H9 (cell line): ENCODE results near the gene SLC8B1. TPM values are rescaled to one million over a fixed set of nuclear protein-coding genes. Genes with fewer than 3 reads are reported as not detected.
A peak's percentile ranks its signal among the peaks of the same experiment; 100 is the strongest.

Source experiments
- DNase-seq: peaks from one replicate; pipeline ENCODE4 v3.0.0-alpha.2; 2017
- H2AFZ ChIP-seq: one replicate; pipeline ENCODE4 v1.6.1; 2013; ENCODE audit warnings: mild to moderate bottlenecking, low read length, control low read depth, moderate library complexity
- H2AK5ac ChIP-seq: 2 replicates; pipeline ENCODE4 v1.6.1; 2013; ENCODE audit warnings: low read length, control low read depth, mixed read lengths; ENCODE audit not compliant: insufficient read length
- H2BK120ac ChIP-seq: one replicate; pipeline ENCODE4 v1.6.1; 2013; ENCODE audit warnings: low read depth, mild to moderate bottlenecking, low read length, control low read depth, inconsistent platforms; ENCODE audit not compliant: poor library complexity, severe bottlenecking
- H2BK12ac ChIP-seq: 2 replicates; pipeline ENCODE4 v1.6.1; 2013; ENCODE audit warnings: low read length, control low read depth, mixed read lengths, low read depth; ENCODE audit not compliant: insufficient read length
- H2BK15ac ChIP-seq: 2 replicates; pipeline ENCODE4 v1.6.1; 2013; ENCODE audit warnings: low read depth, low read length, control low read depth
- H2BK20ac ChIP-seq: one replicate; pipeline ENCODE4 v1.6.1; 2013; ENCODE audit warnings: low read depth, mild to moderate bottlenecking, low read length, control low read depth, inconsistent platforms; ENCODE audit not compliant: poor library complexity, severe bottlenecking
- H2BK5ac ChIP-seq: 2 replicates; pipeline ENCODE4 v1.6.1; 2013; ENCODE audit warnings: low read length, control low read depth, mixed read lengths; ENCODE audit not compliant: insufficient read length
- H3K14ac ChIP-seq: 2 replicates; pipeline ENCODE4 v1.6.1; 2013; ENCODE audit warnings: low read length, control low read depth; ENCODE audit not compliant: insufficient read depth
- H3K18ac ChIP-seq: 2 replicates; pipeline ENCODE4 v1.6.1; 2013; ENCODE audit warnings: low read depth, mild to moderate bottlenecking, mixed read lengths, low read length, control low read depth; ENCODE audit not compliant: insufficient read length
- H3K23ac ChIP-seq: 2 replicates; pipeline ENCODE4 v1.6.1; 2013; ENCODE audit warnings: low read length, control low read depth, mixed read lengths, low read depth; ENCODE audit not compliant: insufficient read length
- H3K23me2 ChIP-seq: 2 replicates; pipeline ENCODE4 v1.6.1; 2013; ENCODE audit warnings: low read depth, mild to moderate bottlenecking, mixed read lengths, low read length, control low read depth; ENCODE audit not compliant: insufficient read length, poor library complexity, severe bottlenecking
- H3K27ac ChIP-seq: 2 replicates; pipeline ENCODE4 v1.5.1; 2013; ENCODE audit warnings: low read length, control low read depth, mixed read lengths, low read depth; ENCODE audit not compliant: insufficient read length
- H3K27me3 ChIP-seq: 2 replicates; pipeline ENCODE4 v1.6.1; 2013; ENCODE audit warnings: low read length, control low read depth, inconsistent platforms; ENCODE audit not compliant: insufficient read depth
- H3K4ac ChIP-seq: 2 replicates; pipeline ENCODE4 v1.6.1; 2013; ENCODE audit warnings: low read depth, mild to moderate bottlenecking, control low read depth, inconsistent platforms, low read length, moderate library complexity
- H3K4me1 ChIP-seq: 2 replicates; pipeline ENCODE4 v1.6.1; 2013; ENCODE audit warnings: low read length, control low read depth, inconsistent platforms; ENCODE audit not compliant: insufficient read depth
- H3K4me2 ChIP-seq: 2 replicates; pipeline ENCODE4 v1.6.1; 2013; ENCODE audit warnings: low read length, control low read depth, mixed read lengths; ENCODE audit not compliant: insufficient read length, insufficient read depth
- H3K56ac ChIP-seq: 2 replicates; pipeline ENCODE4 v1.6.1; 2013; ENCODE audit warnings: low read depth, mild to moderate bottlenecking, mixed read lengths, low read length, control low read depth; ENCODE audit not compliant: insufficient read length
- H3K79me1 ChIP-seq: 2 replicates; pipeline ENCODE4 v1.6.1; 2013; ENCODE audit warnings: low read depth, mild to moderate bottlenecking, moderate library complexity, low read length, control low read depth, inconsistent platforms; ENCODE audit not compliant: insufficient read depth, poor library complexity, severe bottlenecking
- H3K79me2 ChIP-seq: 2 replicates; pipeline ENCODE4 v1.6.1; 2013; ENCODE audit warnings: low read length, control low read depth, inconsistent platforms; ENCODE audit not compliant: insufficient read depth
- H3K9ac ChIP-seq: 2 replicates; pipeline ENCODE4 v1.6.1; 2013; ENCODE audit warnings: low read length, control low read depth, mixed read lengths; ENCODE audit not compliant: insufficient read length; ENCODE audit errors: extremely low read depth
- H3K9me3 ChIP-seq: one replicate; pipeline ENCODE4 v1.6.1; 2013; ENCODE audit warnings: low read depth, low read length, inconsistent platforms; ENCODE audit not compliant: control insufficient read depth
- H3T11ph ChIP-seq: one replicate; pipeline ENCODE4 v1.6.1; 2013; ENCODE audit warnings: mild to moderate bottlenecking, low read length, control low read depth, inconsistent platforms
- H4K20me1 ChIP-seq: one replicate; pipeline ENCODE4 v1.6.1; 2013; ENCODE audit not compliant: control insufficient read depth, insufficient read length, insufficient read depth
- H4K5ac ChIP-seq: 2 replicates; pipeline ENCODE4 v1.6.1; 2013; ENCODE audit warnings: low read depth, mild to moderate bottlenecking, mixed read lengths, low read length, control low read depth; ENCODE audit not compliant: insufficient read length
- H4K8ac ChIP-seq: replicated peaks from 2 replicates; pipeline ENCODE4 v1.6.1; 2013; ENCODE audit warnings: low read length, control low read depth, mixed read lengths, low read depth; ENCODE audit not compliant: insufficient read length
- H4K91ac ChIP-seq: 2 replicates; pipeline ENCODE4 v1.6.1; 2013; ENCODE audit warnings: low read depth, mild to moderate bottlenecking, moderate library complexity, mixed read lengths, low read length, control low read depth; ENCODE audit not compliant: insufficient read length
- H3K27ac Mint-ChIP-seq, 3 experiments: 2 replicates in 2 of 3; 3 replicates in 1 of 3; pipeline ENCODE4 v1.8.0; 2020 to 2021; ENCODE audit warnings: mixed read lengths in 3 of 3, mild to moderate bottlenecking in 1 of 3, moderate library complexity in 1 of 3
- H3K27me3 Mint-ChIP-seq: 2 replicates; pipeline ENCODE4 v1.8.0; 2021; ENCODE audit warnings: low read depth, mild to moderate bottlenecking, moderate library complexity, mixed read lengths
- H3K36me3 Mint-ChIP-seq, 3 experiments: 2 replicates in 2 of 3; 3 replicates in 1 of 3; pipeline ENCODE4 v1.8.0; 2020 to 2021; ENCODE audit warnings: low read depth in 3 of 3, mixed read lengths in 3 of 3; ENCODE audit not compliant: insufficient read depth in 1 of 3
- H3K4me1 Mint-ChIP-seq, 2 experiments: 2 replicates each; pipeline ENCODE4 v1.8.0; 2020; ENCODE audit warnings: mixed read lengths in 2 of 2
- H3K4me3 Mint-ChIP-seq, 2 experiments: 2 replicates in 1 of 2; 3 replicates in 1 of 2; pipeline ENCODE4 v1.8.0; 2020 to 2021; ENCODE audit warnings: mild to moderate bottlenecking in 2 of 2, mixed read lengths in 2 of 2, moderate library complexity in 1 of 2
- H3K9me3 Mint-ChIP-seq, 2 experiments: 2 replicates in 1 of 2; 3 replicates in 1 of 2; pipeline ENCODE4 v1.8.0; 2020; ENCODE audit warnings: mild to moderate bottlenecking in 2 of 2, mixed read lengths in 2 of 2, moderate library complexity in 1 of 2
- CTCF ChIP-seq: fragments of 200-600 bp; sonication (generic); conservative IDR thresholded peaks from 3 replicates; pipeline ENCODE4 v1.8.0; 2021; ENCODE audit warnings: antibody characterized with exemption, mild to moderate bottlenecking
- WGBS: extraction: QIAGEN DNeasy Blood & Tissue Kit; methylation state at CpG from one replicate; pipeline ENCODE4 v1.1.7; 2013; ENCODE audit warnings: missing lambda C conversion rate, low lambda C conversion rate, mixed read lengths; ENCODE audit not compliant: insufficient read length; ENCODE audit errors: extremely low coverage; 5-methylcytosine and 5-hydroxymethylcytosine counted together
- total RNA-seq: library from RNA; stranded (reverse); gene quantifications from 2 replicates; pipeline ENCODE4 v1.2.1, GENCODE V29; 2021

Gene SLC8B1
- total RNA-seq, 1 experiment from 2014 or later, result 10.4 TPM

GRCh38 chr12:113316155-113316554 is 18.8 kb downstream of the SLC8B1 start:
- no peak for DNase-seq
- no peak overlapping the region for H3K4ac ChIP-seq
- no peak overlapping the region for H3K18ac ChIP-seq
- no peaks in the 10 kb centered on the region for H3K23me2 ChIP-seq
- H2BK5ac ChIP-seq, result no peak overlapping the region
- no peak overlapping the region for H4K91ac ChIP-seq
- H3K9me3 ChIP-seq, result no peaks in the 10 kb centered on the region
- H3K4me1 ChIP-seq, result no peaks in the 10 kb centered on the region
- Mint-ChIP-seq H3K9me3 (peaks cover 0 to 3% of the 10 kb centered on the region in 2 experiments; a peak in 2 of 5 replicates), H3K4me3 (no peak overlapping the region), H3K36me3 (peaks cover 14 to 41% (median 20%) of the 10 kb centered on the region in 3 experiments), H3K27me3 (no peaks in the 10 kb centered on the region), H3K27ac (no peak overlapping the region), H3K4me1 (peaks cover 3 to 10% of the 10 kb centered on the region in 2 experiments; a peak in 2 of 4 replicates)
- no peak overlapping the region for H3K9ac ChIP-seq
- no peak overlapping the region for H2BK15ac ChIP-seq
- no peak overlapping the region for H2BK20ac ChIP-seq
- no peak overlapping the region for H3T11ph ChIP-seq
- H2AK5ac ChIP-seq, result no peak overlapping the region
- H4K5ac ChIP-seq, result no peak overlapping the region
- no peaks in the 10 kb centered on the region for H3K27me3 ChIP-seq
- no peaks in the 10 kb centered on the region for H4K20me1 ChIP-seq
- no peaks in the 10 kb centered on the region for H3K79me1 ChIP-seq
- no peak overlapping the region for H3K4me2 ChIP-seq
- H2AFZ ChIP-seq, result no peak overlapping the region
- H3K79me2 ChIP-seq, result no peaks in the 10 kb centered on the region
- no peak overlapping the region for H3K56ac ChIP-seq
- H4K8ac ChIP-seq, result no peak overlapping the region
- no CpG with 5 or more reads among the region's 7 CpGs for WGBS
- peak; percentile 50 for TF ChIP-seq CTCF
- no peak overlapping the region for H3K23ac ChIP-seq
- no peak overlapping the region for H2BK12ac ChIP-seq
- no peak overlapping the region for H3K14ac ChIP-seq
- H2BK120ac ChIP-seq, result no peak overlapping the region
- no peak overlapping the region for H3K27ac ChIP-seq
